Colonic mucosa (tissue), 4 donors: Measurements from ENCODE around the gene SMIM1. TPM values are rescaled to one million over a fixed set of nuclear protein-coding genes. Genes with fewer than 3 reads are reported as not detected.

Experiments used
- DNase-seq: peaks from one replicate; pipeline ENCODE4 v3.0.0-alpha.2; 2020
- H3K27ac ChIP-seq: fragments of 200-600 bp; one replicate; pipeline ENCODE4 v1.8.0; 2021
- H3K27me3 ChIP-seq: fragments of 200-600 bp; one replicate; pipeline ENCODE4 v1.8.0; 2021
- H3K36me3 ChIP-seq: fragments of 200-600 bp; one replicate; pipeline ENCODE4 v1.8.0; 2021
- H3K4me1 ChIP-seq: fragments of 200-600 bp; one replicate; pipeline ENCODE4 v1.8.0; 2021; ENCODE audit warnings: mild to moderate bottlenecking
- H3K4me3 ChIP-seq: fragments of 200-600 bp; one replicate; pipeline ENCODE4 v1.8.0; 2021
- H3K9ac ChIP-seq, 2 donors: one replicate each; pipeline ENCODE4 v1.7.0; 2013; ENCODE audit warnings: control low read depth in 2 of 2, low read depth in 2 of 2, low read length in 2 of 2
- H3K9me3 ChIP-seq: fragments of 200-600 bp; one replicate; pipeline ENCODE4 v1.8.0; 2021
- CTCF ChIP-seq: fragments of 200-600 bp; IDR thresholded peaks from one replicate; pipeline ENCODE4 v1.8.0; 2022; ENCODE audit warnings: antibody characterized with exemption, mild to moderate bottlenecking
- intact Hi-C: fragments of 100-400 bp; cut with DNase I; formaldehyde crosslinking; loops from one replicate; pipeline ENCODE4 v1.14.1; 2022
- total RNA-seq, 2 donors: library from RNA; stranded (reverse); fragmentation: NEBNext Ultra II Directional in 1 of 2; extraction: Animal tissue kit (Norgen Biotek cat#: 25700) in 1 of 2; gene quantifications; one replicate each; pipeline ENCODE4 v1.2.1, GENCODE V29; 2021
- donor health status: healthy.
- donor health status: DM: no; HTN: no; CAD: no.
- donor health status: DM: no; HTN: no; CAD: no.

Gene SMIM1
- total RNA-seq, 2 donors from 2014 or later = 1.9 to 2.4 TPM

- Histone ChIP-seq H3K27ac (no peak overlapping the region), H3K4me1 (no peaks in the 10 kb centered on the region), H3K27me3 (no peaks in the 10 kb centered on the region), H3K36me3 (no peaks in the 10 kb centered on the region), H3K9ac (no peak overlapping the region), H3K4me3 (no peak overlapping the region), H3K9me3 (no peaks in the 10 kb centered on the region)
- no peak for TF ChIP-seq CTCF
- no peak for DNase-seq
- intact Hi-C loops = no loop called here
Observed at GRCh38 chr1:3732434-3733093, 40.0 kb upstream of the SMIM1 start.

DNA sequence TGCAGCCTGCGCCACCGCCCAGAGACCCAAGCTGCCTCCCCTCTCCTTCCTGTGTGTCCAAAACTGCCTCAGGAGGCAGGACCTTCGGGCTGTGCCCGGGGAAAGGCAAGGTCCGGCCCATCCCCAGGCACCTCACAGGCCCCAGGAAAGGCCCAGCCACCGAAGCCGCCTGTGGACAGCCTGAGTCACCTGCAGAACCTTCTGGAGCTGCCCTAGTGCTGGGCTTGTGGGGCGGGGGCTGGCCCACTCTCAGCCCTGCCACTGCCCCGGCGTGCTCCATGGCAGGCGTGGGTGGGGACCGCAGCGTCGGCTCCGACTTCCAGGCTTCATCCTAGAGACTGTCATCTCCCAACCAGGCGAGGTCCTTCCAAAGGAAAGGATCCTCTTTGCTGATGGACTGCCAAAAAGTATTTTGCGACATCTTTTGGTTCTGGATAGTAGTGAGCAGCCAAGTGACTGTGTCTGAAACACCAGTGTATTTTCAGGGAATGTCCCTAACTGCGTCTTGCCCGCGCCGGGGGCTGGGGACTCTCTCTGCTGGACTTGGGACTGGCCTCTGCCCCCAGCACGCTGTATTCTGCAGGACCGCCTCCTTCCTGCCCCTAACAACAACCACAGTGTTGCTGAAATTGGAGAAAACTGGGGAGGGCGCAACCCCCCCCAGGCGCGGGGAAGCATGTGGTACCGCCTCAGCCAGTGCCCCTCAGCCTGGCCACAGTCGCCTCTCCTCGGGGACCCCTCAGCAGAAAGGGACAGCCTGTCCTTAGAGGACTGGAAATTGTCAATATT, 39.3 kb upstream of the SMIM1 start:
- DNase-seq = no peak
- no peaks in the 10 kb centered on the region for H3K36me3 ChIP-seq
- H3K4me3 ChIP-seq = no peak overlapping the region
- no peak for TF ChIP-seq CTCF
- no peaks in the 10 kb centered on the region for H3K27me3 ChIP-seq
- H3K9me3 ChIP-seq = no peaks in the 10 kb centered on the region
- intact Hi-C loops = no loop called here
- H3K9ac ChIP-seq = no peak overlapping the region
- no peak overlapping the region for H3K27ac ChIP-seq
- no peaks in the 10 kb centered on the region for H3K4me1 ChIP-seq

DNA sequence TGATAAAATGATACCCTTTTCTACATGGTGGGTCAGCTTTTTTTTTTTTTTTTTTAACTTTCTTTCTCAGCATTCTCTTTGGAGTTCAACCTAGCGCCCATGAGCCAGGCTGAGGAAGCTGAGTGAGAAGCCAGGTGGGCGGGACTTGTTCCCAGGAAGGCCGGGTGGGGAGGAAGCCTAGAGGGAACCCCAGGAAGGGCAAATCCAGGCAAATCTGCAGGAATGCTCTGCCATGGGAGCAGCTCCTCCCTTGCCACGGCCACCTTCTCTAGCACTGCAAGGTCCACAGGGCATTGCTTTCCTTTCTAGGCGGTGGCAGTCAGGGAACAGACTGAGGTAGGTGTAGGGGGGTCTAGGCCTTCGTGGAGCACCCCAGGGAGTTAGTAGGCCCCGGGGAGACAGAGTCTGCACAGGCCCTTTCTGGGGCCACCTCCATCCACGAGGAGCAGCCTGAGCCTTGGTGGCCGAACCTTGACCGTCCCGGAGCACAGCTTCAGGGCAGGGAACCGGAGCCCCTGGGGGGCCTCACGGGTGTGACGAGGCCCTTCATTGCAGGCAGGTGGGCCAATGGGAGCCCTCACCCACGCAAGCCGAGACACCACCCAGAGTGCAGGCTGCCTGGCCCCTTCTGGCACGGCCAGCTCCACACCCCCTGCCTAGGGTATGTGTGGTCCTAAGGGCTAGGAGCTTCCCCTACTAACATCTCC, 38.5 kb upstream of the SMIM1 start:
- Histone ChIP-seq H3K9me3 (no peaks in the 10 kb centered on the region), H3K27ac (no peak overlapping the region), H3K4me3 (no peak overlapping the region), H3K27me3 (no peaks in the 10 kb centered on the region), H3K4me1 (no peaks in the 10 kb centered on the region), H3K9ac (no peak overlapping the region), H3K36me3 (no peaks in the 10 kb centered on the region)
- TF ChIP-seq CTCF = no peak
- intact Hi-C loops = no loop called here
- DNase-seq = no peak

DNA sequence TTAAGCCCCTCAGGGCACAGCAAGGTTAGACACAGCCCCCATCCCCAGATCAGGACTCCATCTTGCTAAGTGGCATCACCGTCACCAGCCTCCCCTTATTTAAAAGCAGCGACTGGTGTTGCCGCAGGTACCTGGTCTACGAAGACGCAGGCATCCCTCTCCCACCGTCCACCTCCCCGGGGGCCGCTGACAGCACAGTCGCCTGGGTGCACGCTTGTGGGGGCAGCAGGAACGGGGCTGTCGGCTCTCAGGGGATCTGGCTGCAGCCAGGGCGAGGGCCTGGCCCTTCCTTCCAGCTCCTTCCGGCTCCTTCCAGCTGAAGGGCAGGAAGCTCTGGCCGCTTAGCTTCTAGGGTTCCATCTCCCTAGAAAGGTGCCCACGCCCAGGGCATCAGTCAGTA, 37.9 kb upstream of the SMIM1 start:
- intact Hi-C loops = no loop called here
- no peaks in the 10 kb centered on the region for H3K4me1 ChIP-seq
- no peaks in the 10 kb centered on the region for H3K9me3 ChIP-seq
- no peak overlapping the region for H3K4me3 ChIP-seq
- DNase-seq = no peak
- TF ChIP-seq CTCF = no peak
- H3K36me3 ChIP-seq = no peaks in the 10 kb centered on the region
- H3K9ac ChIP-seq = no peak overlapping the region
- H3K27me3 ChIP-seq = no peaks in the 10 kb centered on the region
- no peak overlapping the region for H3K27ac ChIP-seq

- H3K27me3 ChIP-seq = no peaks in the 10 kb centered on the region
Observed at GRCh38 chr1:3735027-3735681, 37.4 kb upstream of the SMIM1 start.

More at GRCh38 chr1:3735027-3735681, 37.4 kb upstream of the SMIM1 start:
- Histone ChIP-seq H3K4me3 (no peak overlapping the region), H3K4me1 (no peaks in the 10 kb centered on the region), H3K9me3 (no peaks in the 10 kb centered on the region), H3K27ac (no peak overlapping the region), H3K9ac (no peak overlapping the region), H3K36me3 (no peaks in the 10 kb centered on the region)
- intact Hi-C loops = no loop called here
- DNase-seq = no peak
- TF ChIP-seq CTCF = no peak
